GM19324 (cell line): Measurements from ENCODE around the gene ZNF683.
"Not testable (repeated sequence)": the region's sequence is repeated elsewhere in the genome, so short reads cannot be mapped to it uniquely, and the experiment has no call there.

Experiments used
- ATAC-seq: cut with Tn5 transposase; IDR thresholded peaks from one replicate; pipeline ENCODE4 v1.9.1; 2021; ENCODE audit warnings: mild to moderate bottlenecking, moderate library complexity; ENCODE audit not compliant: unreplicated experiment, low FRiP score

Gene ZNF683

DNA sequence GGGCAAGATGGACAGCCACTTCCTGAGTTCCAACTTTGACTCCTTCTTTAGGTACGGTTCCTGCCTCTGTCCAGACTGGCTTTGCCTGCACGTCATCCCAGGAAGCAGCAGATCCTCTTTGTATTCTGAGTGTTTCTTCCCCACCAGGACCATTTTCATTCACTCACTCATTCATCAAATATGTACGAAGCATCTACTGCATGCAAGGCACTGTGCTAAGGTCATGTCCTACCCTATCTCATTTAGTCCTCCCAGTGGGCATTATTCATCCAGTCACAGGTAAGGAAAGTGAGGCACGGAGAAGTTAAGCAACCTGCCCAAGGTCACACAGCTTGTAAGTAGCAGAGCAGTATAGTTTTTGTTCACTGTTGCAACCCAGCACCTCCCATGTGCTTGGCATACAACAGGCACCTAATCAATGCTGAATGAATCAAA, 32.5 kb downstream of the ZNF683 start:
- ATAC-seq = no peak

DNA sequence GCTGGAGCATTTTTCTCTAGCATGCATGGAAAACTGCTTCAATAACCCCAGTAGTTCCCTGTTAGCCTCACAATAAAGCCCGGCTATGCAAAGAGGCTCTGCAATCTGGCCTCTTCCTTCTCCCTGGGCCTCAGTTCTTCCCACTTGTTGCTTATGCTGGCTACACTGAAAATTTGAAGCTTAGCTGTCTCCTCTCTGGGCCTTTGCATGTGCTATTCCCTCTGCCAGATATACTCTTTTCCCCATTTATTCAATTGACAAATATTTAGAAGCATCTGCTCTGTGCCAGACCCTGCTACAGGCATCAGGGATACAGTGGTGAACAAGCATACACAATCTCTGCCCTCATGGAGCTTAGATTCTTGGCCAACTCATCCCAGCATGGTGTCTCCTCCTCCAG, 33.9 kb downstream of the ZNF683 start:
- ATAC-seq = no peak

DNA sequence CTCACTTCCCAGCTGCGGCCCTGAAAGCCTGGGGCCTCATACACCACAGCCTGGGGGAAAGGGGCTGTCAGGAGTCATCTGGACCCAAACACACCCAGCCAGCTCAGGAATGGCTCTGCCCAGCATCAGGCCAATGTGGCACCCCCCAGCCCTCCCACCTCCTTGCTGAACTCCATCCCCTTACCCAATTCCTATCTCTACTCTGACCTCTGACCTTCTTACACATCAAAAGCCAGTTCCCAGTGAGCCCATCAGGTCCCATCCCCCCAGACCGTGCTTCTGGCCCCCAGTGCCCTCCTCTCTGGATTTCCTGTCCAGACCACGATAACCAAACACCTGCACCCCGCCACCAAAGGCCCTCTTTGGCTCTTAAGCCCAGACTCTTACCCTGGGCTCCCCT, 34.9 kb downstream of the ZNF683 start:
- no peak for ATAC-seq

DNA sequence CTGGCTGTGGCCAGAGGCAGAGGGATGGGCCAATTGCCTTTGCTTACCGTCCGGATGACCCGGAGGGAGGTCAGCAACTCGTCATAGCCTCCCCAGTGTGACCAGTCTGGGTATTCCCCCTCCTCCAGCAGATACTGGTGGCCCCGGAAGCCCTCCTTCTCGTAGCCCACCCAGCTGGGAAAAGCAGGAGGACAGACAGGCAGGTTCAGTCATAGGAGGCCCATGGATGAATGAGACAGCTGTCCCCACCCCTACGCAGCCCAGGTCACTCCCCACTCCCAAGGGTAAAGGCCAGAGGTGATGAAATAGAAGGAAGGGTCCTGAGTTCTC, 35.4 kb downstream of the ZNF683 start:
- ATAC-seq = no peak

DNA sequence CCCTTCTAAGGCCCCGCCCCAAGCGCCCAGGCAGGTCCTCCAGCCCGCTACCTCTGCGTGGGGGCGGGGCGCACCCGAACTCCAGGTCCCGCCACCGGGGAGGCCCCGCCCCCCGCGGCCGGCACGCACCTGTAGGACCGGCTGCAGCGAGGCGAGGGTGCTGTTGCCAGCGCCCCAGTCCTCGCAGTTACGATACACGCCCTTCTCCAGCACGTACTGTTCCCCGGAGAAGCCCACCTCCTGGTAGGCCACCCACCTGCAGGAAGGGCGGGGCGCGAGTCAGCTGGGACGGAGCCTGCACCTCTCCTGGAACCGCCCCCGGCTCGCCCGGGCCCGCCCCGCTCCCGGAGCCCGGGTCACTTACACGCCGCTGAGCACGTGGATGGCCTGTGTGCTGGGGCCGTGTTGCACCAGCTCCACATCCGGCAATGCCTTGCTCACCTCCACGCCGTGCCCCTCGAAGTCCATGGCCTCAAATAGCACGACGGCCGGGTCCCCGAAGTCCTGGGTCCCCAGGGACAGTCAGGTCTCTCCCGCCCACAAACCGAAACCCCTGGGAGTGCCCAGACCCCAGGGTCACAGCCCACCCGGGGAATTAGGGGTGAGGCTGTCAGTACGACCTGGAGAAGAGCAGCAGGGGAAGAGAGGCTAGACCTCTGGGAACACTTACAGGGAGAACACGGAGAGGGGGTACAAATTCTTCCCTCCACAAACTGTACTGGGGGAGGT, 35.9 kb downstream of the ZNF683 start:
- peak; percentile 61 for ATAC-seq

DNA sequence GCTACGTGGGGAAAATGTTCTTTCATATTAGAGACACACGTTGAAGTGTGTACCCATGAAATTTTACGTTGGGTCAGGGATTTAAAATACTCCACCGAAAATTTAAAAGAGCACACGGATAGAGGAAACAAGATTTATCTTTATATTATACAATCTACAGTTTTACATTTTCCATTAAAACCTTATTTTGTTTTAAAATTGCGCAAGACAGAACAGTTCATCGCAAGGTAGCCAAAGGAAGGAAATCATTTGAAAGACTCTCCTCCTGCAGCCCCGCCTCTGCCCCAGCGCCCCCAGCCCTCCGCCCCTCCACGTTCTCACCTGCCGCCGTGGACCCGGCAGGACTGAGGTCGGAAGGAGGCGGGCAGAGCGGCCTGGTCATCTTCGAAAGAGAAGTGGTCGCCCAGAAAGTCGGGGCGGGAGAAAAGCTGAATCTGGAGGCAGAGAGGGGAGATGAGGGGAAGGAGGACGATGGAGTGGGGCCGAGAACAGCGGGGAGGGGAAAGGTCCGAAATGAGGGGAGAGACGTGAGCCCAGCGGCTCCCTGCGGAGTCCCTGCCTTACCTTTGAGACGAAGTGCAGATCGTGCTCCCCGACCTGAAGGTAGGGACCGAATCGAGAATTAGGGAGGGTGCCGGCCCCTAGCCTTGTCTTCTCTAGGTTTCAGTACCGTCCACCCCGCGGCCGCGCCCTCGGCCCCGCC, 36.6 kb downstream of the ZNF683 start:
- no peak for ATAC-seq

DNA sequence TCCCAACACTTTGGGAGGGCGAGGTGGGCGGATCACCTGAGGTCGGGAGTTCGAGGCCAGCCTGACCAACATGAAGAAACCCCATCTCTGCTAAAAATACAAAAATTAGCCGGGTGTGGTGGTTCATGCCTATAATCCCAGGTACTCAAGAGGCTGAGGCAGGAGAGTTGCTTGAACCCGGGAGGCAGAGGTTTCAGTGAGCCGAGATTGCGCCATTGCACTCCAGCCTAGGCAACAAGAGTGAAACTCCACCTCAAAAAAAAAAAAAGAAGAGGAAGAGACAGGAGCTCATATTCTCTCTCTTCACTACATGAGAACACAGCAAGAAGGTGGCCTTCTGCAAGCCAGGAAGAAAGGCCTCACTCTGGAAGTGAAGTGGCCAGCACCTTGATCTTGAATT, 39.2 kb downstream of the ZNF683 start:
- not testable (repeated sequence) for ATAC-seq

DNA sequence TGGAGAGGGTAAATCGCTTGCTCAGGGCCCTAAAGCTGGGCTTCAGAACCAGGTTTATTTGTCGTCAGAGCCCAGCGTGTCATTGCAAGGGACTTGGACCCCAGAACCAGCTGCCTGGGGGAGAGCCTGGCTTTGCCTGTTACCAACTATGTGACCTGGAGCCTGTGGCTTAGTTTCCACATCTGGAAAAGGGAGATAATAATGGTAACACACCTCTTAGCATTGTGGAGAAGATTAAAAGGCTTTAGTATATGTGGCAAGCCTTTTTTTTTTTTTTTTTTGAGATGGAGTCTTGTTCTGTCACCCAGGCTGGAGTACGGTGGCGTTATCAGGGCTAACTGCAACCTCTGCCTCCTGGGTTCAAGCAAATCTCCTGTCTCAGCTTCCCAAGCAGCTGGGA, 42.3 kb downstream of the ZNF683 start:
- ATAC-seq = no peak

DNA sequence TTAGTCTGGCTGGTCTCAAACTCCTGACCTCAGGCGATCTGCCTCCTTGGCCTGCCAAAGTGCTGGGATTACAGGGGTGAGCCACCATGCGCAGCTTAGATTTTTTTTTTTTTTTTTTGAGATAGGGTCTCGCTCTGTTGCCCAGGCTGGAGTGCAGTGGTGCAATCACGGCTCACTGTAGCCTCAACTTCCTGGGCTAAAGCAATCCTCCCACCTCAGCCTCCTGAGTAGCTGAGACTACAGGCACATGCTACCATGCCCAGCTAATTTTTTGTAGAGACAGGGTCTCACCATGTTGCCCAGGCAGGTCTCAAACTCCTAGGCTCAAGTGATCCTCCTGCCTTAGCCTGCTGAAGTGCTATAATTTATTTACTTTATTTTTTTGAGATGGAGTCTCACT, 43.2 kb downstream of the ZNF683 start:
- not testable (repeated sequence) for ATAC-seq

DNA sequence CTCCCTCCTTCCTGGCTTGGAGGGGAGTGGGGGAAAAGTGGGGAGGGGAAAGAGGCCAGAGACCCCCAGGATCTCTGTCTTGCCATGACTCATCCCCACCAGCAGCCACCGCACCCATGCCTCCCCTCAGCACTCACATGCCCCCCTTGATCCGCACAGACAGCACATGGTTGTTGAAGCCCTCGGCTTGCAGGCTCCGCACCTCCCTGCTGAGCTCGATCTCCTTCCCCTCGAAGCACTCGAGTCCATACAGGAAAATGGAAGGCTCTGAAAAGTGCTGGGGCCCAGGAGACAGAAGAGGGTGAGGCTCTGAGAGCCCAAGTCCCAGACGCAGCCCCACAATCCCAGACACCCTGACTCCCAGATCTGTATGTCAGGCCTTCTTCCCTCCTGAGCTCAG, 44.0 kb downstream of the ZNF683 start:
- ATAC-seq = no peak

DNA sequence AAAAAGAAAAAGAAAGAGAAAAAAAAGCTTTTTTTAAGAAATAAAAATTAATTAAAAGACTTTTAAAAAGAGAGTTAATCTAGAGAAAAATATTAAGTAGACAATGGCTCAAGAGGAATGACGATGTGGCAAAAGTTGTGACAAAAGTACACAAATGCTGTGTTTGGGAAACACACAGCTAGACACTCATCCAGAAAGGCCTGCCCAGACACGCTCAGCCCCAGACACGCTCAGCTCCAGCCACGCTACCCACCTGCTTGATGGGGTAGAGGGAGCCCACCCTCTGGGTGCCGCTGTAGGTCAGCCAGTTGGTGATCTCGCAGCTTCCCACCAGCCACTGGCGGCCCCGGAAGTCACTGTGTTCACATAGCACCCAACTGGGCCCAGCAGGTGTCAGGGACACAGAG, 44.6 kb downstream of the ZNF683 start:
- ATAC-seq = no peak

DNA sequence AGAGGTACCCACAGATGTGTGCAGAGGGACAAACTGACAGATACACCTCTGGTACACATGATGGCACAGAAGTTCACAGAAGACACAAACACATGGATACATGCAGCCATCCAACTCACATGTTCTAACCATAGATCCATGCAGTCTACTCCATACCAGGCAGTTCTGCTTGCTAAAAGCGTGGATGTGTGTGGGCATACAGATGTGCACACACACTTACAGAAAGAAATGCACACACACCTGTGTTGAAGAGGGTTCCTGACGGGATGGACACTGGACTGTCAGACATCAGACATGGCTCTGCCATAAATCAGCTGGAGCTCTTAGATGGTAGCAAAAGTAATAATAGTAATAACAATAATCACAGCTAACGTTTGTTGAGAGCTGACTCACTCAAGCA, 48.0 kb downstream of the ZNF683 start:
- no peak for ATAC-seq

DNA sequence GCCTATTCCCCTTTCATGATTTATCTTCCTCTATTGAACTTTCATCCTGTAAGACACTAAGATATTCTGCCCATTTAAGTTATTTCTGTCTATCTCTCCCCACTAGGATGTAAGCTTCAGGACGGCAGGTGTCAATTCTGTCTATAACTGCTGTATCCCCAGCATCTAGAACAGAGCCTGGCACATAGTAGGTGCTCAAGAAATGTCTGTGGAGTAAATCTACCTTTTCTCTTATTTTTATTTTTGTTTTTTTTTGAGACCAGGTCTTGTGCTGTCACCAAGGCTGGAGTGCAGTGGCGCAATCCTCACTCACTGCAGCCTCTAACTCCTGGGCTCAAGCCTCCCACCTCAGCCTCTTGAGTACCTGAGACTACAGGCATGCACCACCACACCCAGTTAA, 49.2 kb downstream of the ZNF683 start:
- ATAC-seq = no peak

DNA sequence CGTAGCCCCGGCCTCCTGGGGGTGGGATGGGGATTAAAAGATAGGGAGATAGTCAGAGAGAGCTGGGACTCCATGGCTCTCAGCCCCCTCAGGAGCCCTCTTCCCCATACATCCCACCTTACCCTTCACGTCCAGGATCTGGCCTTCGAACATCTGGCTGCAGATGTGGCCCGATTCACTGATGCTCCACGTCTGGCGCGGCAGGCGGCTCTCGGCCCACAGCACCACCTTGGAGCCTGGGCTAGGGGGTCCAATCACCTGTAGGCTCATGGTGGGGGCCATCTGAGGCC, 50.6 kb downstream of the ZNF683 start:
- no peak for ATAC-seq

DNA sequence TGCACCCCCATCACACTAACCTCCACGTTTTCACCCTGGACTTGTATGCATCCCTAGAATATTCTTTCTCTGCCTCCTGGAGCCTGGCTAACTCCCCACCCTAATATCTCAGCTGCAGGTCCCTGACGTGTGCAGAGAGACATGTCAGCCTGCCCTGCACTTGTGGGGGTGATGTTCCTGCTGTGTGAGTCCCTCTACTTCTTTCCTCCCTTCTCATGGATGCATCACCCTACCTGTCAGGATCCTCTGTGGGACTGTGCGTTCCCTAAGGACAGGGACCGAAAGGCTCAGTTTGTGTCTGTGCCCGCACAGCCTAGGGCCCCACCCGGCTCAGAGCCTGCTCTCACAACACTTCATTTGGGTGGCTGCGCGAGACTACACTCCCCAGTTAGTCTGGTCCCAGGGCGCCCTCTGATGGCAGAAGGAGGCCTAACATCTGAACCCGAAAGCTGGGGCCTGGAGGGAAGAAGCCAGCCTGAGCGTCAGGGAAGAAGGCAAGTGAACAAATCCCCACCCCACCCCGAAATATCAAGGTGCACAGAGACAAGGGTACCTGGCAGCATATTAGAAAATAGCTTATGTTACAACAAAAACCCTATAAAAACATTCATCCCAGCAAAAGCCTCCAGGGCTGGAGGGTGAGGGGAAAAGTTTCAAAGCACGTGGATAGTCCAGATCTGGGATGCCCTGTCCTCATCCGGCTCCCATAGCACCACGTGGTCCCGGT, 51.1 kb downstream of the ZNF683 start:
- ATAC-seq = no peak

DNA sequence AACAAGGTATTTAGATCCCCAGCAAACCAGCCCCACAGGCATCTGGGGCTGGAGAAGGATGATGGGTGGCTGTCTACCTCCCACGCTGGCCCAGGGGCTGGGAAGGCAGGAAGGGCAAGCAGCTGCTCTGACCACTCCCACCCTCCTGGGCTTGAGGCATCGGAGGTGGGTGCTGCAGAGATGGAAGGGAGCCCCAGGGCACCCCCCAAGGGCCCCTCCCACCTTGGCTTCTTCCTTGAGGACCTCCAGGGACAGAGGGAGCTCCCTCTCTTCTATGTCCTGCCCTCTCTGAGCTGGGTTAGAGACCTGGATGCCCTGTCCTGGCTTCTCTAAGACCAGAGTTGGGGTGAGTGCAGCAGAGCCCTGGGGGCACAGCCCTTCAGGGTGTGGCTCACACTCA, 51.7 kb downstream of the ZNF683 start:
- no peak for ATAC-seq

DNA sequence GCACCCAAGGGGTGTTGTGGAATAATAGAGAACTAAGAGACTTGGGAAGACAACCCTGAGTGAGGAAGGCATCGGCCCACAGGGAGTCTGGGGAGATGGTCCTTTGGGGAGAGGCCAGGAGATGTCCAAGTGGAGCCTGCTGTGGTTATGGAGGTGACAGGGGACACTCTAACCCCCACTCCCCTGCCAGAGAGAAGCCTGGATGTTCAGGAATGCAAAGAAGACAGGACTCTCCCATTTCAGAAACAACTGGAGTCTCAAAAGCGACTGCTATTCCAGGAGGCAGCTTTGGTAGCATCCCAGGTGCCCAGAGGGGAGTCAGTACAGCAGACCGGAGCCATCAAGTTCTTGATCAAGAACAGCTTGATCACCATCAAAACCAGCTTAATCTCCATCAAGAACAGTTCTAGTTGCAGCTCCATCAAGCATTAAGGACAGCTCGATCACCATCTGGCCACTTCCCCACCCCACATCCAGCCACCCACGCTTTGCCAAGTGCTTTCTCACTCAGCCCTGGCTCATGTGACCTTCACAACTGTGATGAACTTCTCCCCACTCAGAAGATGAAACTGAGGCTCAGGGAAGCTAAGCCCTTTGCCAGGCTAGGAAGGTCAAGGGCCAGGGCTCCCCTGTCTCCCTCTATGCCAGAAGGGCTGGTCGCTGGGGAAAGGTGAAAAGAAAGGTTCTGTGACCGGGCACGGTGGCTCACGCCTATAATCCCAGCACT, 54.0 kb downstream of the ZNF683 start:
- ATAC-seq = no peak

DNA sequence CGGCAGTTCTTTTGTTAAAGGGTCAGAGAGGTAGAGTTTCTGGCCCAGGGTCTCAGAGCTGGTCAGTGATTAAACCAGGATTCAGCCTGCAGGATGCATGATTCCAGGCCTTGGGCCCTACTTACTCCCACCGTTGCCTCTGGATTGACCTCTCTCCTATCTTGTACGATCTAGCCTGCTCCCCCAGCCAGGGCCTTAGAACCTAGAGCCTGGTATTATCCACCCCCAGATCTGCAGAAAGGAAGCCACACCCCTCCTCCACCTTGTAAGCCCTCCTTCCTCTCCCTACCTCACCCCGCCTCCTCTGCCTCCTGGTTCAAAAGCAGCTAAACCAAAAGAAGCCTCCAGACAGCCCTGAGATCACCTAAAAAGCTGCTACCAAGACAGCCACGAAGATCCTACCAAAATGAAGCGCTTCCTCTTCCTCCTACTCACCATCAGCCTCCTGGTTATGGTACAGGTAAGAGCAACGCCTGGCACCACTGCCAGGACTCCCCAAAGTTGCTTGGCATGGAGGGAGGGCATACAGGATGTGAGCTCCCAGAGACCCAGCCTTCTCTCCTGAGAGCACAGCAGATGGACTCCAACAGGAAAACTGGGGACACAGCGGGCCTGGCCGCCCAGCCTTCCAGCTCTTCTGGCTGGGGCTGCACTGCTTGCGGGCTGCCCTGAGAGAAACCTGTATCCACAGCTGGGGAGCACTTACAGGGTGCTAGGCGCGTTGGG, 54.8 kb downstream of the ZNF683 start, which contains the start of gene CD52:
CD52 (plus strand) TSS at position 347 of the 726 bp plus-strand sequence; CDS start at position 407, 60 bp downstream.
- no peak for ATAC-seq

DNA sequence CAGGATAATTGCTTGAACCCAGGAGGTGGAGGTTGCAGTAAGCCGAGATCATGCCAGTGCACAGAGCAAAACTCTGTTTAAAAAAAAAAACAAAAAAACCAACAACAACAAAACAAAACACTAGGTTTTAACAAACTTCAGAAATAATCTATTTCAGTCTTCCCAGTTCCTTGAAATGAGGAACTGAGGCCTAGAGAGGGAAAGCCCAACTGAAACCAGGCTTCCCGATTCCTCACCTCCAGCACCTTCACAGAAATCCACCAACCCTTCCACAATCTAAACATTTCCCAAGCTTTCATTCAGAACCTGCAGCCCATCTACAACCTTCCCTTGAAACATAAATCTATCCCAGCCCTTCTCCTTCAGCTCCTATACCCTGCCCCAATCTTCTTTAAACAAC, 55.4 kb downstream of the ZNF683 start:
- ATAC-seq = no peak
